ENCODE measurements around the gene LLGL1. TPM values are rescaled to one million over a fixed set of nuclear protein-coding genes. Genes with fewer than 3 reads are reported as not detected.

LLGL1 gene
- polyA plus RNA-seq, 1 donor: 20.8 TPM

DNA sequence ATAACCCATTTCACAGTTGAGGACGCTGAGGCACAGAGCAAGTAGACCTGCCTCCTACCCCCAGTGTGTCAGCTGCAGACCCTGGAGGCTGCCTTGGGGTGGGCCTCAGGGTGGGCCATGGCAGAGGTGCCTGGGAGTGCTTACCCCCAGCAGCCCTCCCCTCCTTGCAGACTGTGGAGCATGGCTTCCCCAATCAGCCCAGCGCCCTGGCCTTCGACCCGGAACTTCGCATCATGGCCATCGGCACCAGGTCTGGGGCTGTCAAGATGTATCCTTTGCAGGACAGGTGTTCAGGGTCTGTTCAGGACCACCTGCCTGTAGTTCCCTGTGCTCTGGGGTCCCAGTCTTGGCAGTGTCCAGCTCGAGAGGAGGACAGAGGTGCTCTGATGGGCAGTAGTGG is 4.3 kb downstream of the LLGL1 start:
- no peak for DNase-seq (ENCODE audit: low read depth)

DNA sequence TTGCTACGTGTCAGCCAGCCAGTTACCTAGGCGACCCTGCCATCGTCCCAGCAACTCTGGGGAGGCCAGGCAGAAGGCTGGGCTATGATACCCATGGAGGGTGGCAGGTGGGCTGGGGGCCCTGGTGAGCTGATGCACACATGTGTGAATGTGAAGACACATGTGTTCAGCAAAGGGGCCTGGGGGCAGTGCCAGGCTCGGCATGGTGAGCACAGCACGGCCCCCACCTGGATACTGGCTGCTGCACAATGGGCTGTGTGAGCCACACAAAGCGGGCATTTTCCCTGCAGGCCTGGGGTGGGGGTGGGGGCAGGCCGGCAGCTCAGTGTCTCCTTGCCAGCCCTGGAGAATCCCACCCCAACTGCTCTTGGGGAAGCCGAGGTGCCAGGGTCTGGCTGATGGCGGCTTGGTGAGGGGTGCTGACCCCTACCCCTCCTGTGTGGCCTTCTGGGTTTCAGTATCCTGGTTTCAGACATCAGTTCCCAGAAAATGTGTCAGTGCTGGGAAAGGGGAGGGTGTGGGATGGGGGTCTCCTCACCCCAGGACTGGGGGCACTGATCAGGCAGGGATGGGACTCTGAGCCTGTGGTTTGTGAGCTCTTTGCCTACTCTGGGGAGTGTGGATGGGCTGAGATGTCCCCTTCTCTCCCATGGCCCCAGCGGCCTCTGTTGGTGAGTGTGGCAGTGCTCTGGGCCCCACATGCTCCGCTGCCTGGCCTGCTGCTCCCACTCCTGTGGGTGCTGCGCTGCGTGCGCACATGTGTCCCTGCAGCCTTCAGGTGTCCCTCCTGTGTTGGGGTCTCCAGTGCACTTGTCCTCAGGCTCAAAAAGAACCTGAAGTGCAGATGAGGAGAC is 5.1 kb downstream of the LLGL1 start:
- no peak for DNase-seq (ENCODE audit: low read depth)

DNA sequence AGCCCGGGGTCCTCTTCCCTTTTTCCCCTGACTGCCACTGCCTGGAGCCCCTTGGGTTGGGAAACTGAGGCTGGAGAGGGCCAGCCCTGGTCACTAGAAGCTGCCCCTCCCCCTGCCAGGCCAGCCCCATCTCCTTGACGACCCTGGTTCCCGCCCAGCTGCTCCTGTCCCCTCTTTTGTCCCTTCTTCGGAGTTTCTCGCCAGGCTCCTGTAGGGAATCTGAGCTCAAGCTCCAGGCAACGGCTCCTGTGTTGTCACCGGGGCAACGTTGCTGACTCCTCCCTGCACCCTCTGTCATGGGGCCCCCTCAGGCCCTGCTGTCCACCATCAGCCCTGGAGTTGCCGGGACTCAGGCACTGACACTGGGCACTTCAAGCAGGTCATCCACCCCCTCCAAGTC is 5.7 kb downstream of the LLGL1 start:
- no peak for DNase-seq (ENCODE audit: low read depth)

DNA sequence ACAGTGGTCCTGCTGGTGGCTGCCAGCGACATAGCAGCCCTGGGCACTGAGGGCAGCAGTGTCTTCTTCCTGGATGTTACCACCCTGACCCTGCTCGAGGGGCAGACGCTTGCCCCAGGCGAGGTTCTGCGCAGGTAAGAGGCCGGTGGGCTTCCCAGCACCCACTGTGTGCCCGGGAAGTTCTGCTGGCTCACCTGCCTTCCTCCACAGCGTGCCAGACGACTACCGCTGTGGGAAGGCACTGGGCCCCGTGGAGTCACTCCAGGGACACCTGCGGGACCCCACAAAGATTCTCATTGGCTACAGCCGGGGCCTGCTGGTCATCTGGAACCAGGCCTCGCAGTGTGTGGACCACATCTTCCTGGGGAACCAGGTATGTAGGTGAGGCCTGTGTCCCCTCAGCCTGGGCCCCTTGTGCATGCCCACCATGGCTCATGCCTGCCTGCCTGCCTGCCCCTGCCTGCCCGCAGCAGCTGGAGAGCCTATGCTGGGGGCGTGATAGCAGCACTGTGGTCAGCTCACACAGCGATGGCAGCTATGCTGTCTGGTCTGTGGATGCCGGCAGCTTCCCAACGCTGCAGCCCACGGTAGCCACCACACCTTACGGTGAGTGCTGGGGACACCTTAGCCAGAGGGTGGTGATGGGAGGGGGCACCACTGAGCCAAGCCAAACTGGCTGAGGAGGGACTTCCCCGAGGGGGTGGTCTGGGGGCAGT is 8.5 kb downstream of the LLGL1 start:
- no peak for DNase-seq (ENCODE audit: low read depth)

- DNase-seq (ENCODE audit: low read depth): no peak
Measured at GRCh38 chr17:18234853-18235380, 9.5 kb downstream of the LLGL1 start.

GRCh38 chr17:18235743-18236256 is 10.4 kb downstream of the LLGL1 start:
- no peak for DNase-seq (ENCODE audit: low read depth)

DNA sequence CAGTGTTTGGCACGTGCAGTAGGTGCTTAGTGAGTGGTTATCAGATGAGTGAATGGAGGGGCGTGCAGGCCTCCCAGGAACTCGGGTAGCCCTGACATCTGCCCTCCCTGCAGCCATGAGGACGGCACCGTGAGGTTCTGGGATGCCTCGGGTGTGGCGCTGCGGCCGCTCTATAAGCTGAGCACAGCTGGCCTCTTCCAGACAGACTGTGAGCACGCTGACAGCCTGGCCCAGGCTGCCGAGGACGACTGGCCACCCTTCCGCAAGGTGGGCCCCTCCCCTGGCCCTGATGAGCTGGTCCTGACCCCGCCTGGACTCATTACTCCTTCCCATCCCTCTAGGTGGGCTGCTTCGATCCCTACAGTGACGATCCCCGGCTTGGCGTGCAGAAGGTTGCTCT is 11.1 kb downstream of the LLGL1 start:
- DNase-seq (ENCODE audit: low read depth): no peak

DNA sequence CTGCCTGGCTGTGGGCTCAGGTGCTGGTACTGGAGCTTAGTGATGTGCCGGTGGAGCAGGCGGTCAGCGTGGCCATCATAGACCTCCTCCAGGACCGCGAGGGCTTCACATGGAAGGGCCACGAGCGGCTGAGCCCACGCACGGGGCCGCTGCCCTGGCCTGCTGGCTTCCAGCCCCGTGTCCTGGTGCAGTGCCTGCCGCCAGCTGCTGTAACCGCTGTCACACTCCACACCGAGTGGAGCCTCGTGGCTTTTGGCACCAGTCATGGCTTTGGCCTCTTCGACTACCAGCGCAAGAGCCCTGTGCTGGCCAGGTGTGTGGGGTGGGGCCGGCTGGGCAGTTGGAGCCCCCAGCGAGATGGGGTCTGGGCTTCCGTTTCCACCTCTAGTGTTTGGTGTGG is 12.0 kb downstream of the LLGL1 start:
- DNase-seq (ENCODE audit: low read depth): no peak

- DNase-seq (ENCODE audit: low read depth): no peak
Measured at GRCh38 chr17:18238299-18238698, 12.9 kb downstream of the LLGL1 start.

GRCh38 chr17:18240449-18240848 is 15.0 kb downstream of the LLGL1 start:
- DNase-seq (ENCODE audit: low read depth): no peak

DNA sequence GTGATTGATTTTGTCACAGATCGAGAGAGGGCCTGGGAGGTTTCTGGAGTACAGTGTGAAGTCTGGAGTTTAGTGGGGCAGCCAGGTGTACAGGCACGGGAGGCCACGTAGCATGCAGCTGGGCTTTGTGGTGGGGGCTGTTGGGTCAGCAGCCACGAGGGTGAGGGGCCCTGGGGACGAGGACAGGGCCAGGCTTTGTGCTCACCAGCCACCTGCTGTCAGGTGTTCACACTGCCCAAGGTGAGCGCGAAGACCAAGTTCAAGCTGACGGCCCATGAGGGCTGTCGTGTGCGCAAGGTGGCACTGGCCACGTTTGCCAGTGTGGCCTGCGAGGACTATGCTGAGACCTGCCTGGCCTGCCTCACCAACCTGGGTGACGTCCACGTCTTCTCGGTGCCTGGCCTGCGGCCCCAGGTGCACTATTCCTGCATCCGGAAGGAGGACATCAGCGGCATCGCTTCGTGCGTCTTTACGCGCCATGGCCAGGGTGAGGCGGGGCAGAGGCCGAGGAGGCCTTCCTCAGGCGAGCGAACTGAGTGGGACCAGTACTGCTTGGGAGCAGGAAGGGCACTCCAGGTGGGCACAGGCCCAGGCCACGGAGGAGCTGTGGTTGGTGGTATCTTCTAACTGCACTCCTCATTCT is 15.9 kb downstream of the LLGL1 start:
- DNase-seq (ENCODE audit: low read depth): no peak

- no peak for DNase-seq (ENCODE audit: low read depth)
Measured at GRCh38 chr17:18245038-18245776, 19.8 kb downstream of the LLGL1 start.

DNA sequence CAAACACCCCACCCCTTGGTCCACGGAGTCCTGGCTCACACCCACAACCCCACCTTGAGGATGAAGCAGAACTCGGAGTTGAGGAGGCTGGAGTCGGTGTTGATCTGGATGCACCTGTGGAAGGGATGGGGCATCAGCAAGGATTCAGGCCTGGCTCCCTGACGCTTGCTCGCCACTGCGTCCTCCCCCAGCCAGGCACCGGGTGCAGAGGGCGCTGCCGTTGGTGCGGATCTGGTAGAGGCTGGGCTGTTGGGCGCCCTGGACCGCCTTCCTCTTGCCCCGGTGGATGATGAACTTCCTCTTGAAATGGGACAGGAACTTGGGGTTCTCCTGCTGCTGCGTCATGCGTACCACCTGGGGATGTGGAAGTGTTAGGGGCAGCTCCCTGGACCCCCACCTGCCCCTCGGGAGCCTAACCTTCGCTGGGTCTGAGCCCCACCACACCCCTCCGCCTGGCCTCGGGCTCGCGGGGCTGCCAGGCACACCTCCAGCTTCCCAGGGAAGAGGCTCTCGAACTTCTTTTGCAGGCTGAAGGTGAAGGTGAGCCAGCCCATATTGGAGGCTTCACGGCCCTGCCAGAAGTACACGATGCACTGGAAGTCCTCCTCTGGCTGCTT is 20.8 kb downstream of the LLGL1 start:
- DNase-seq (ENCODE audit: low read depth): no peak

DNA sequence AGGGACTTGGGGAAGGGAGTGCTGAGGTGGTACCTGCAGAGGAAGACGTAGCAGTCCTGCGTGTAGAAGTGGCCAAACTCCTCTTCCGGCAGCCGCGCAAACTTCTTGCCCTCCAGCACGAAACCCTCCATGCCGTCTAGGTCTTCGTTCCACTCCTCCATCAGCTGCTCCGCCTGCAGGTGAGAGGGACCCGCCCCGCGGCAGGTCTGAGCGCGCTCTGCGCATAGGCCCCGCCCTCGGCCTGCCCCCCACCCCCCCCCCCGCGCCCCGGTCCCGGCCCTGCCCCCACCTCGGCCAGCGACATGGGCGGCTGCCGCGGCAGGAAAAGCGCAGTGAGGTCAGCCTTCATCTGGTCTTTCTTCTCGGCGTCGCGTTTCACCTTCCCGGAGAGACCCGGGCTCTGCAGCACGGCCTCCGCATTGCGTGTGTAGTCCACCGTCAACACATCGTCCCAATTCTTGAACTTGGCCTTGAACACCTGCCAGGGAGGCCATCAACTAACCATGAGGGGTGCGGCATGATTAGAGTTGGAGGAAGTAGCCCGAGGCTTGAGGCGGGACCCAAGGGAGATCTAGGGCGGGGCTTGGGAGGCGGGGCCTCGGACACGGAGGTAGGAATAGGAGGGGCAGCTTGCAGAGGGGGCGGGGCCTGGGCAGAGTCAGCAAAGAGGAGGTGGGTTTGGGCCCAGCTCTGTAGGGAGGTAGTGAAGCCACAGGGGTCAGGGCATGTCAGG is 21.6 kb downstream of the LLGL1 start:
- no peak for DNase-seq (ENCODE audit: low read depth)

DNA sequence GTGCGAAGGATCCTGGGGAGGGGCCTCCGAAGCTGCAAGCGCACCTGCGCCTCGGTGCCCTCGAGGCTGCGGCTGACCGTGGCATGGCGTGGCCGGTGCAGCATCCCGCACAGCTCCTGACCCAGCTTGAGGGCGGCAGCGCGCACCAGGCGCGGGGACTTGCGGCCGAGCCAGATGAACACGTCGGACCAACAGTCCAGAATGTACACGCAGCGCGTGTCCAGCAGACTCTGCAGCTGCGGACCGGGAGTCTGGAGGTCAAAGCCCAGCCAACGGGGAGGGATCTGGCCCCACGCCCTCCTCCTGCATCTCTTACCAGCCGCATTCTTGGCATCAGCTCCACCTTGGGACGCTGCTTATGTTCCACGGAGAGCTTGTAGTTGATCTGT is 22.2 kb downstream of the LLGL1 start:
- no peak for DNase-seq (ENCODE audit: low read depth)

DNA sequence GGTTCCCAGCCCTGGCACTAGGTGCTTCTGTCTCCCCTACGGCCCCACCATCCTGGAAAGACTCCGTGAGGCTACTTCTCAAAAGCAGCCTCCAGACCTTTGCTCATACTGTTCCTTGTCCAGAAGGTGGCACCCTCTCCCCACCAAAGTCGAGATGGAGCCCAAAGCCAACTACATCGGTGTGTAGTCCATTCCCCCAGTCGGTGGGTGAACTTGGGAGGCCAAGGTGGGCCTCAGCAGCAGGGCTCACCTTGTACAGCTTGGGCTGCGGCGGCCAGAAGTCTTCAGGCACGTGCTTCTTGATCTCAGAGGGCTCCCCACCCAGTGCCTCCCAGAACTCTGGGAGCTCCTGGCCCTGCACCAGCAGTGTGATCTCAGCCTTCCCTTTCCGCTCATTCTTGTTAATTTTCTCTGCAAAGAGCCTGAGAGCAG is 22.9 kb downstream of the LLGL1 start:
- no peak for DNase-seq (ENCODE audit: low read depth)

GRCh38 chr17:18248811-18249210 is 23.4 kb downstream of the LLGL1 start:
- DNase-seq (ENCODE audit: low read depth): no peak

DNA sequence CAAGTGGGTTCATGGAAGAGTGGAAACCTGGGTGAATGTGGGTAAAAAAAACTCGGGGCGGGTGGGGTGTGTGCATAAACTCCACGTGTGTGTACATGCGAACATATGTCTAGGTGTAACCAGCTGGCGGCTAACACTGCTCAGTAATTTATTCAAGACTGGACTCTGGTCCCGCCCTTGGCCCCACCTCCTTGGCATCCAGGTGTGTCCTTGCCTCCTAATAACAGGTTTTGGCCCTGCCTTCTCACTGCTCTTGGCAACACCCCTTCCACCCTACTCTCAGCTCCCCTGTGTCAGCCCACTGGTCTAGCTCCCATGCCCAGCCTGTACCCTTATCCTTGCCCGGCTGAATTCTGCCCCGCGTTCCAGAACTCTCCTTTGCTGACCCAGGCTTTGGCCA is 24.8 kb downstream of the LLGL1 start:
- DNase-seq (ENCODE audit: low read depth): no peak

- DNase-seq (ENCODE audit: low read depth): no peak
Measured at GRCh38 chr17:18250708-18251107, 25.3 kb downstream of the LLGL1 start.

DNA sequence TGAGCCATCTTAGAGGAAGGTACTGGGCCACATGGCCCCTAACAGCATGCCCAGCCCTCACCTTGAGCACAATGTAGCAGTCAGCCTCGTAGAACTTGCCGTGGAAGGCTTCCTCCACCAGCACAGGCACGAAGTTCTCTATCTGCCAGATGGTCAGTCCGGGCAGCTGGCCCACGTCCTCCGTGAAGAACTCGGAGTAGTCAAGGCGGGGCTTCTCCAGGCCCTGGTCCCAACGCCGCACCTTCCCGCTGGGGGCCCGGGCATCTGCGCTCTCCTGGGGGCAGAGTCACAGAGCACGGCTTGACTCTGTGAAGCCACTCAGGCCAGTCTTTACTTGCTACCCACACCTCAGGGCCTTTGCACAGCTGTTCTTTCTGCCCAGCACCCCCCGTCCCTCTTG is 25.8 kb downstream of the LLGL1 start:
- DNase-seq (ENCODE audit: low read depth): no peak

Data from forelimb muscle (tissue), 1 donor.